ENCODE results near the gene LYPD6B.

Gene LYPD6B

DNA sequence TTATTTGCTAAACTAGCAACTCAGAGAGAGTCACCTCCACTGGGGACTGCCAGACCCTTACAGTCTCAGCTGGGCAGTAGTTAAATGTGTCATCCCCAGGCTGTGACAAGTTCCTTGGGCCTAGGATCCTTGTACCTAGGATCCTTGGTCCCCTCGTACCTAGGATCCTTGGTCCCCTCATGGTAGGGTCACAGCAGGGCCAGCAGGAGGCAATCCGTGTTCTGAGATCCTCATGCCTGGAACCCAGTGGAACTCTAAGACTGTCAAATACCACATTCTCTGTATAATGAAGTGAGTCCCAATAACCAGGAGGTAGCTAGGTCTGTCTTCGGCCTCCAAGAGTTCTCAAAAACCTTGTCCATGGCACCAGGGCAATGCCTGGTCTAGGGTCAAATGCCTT lies 60.8 kb downstream of the LYPD6B start:
- TF ChIP-seq, protein P1, sequence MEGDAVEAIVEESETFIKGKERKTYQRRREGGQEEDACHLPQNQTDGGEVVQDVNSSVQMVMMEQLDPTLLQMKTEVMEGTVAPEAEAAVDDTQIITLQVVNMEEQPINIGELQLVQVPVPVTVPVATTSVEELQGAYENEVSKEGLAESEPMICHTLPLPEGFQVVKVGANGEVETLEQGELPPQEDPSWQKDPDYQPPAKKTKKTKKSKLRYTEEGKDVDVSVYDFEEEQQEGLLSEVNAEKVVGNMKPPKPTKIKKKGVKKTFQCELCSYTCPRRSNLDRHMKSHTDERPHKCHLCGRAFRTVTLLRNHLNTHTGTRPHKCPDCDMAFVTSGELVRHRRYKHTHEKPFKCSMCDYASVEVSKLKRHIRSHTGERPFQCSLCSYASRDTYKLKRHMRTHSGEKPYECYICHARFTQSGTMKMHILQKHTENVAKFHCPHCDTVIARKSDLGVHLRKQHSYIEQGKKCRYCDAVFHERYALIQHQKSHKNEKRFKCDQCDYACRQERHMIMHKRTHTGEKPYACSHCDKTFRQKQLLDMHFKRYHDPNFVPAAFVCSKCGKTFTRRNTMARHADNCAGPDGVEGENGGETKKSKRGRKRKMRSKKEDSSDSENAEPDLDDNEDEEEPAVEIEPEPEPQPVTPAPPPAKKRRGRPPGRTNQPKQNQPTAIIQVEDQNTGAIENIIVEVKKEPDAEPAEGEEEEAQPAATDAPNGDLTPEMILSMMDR (IDR thresholded peaks at IDR 0.05; ENCODE audit: low read depth, low read length): no peak
- H3K4me1 ChIP-seq: no peaks in the 10 kb centered on the region
- DNase-seq: no peak
- no peaks in the 10 kb centered on the region for H3K36me3 ChIP-seq
- no peaks in the 10 kb centered on the region for H3K9me3 ChIP-seq
- no peak overlapping the region for H3K4me3 ChIP-seq (ENCODE audit: low read depth, low read length)
- H3K27me3 ChIP-seq: no peaks in the 10 kb centered on the region

- no peak for DNase-seq
- H3K27me3 ChIP-seq: no peaks in the 10 kb centered on the region
- no peak overlapping the region for H3K4me3 ChIP-seq (ENCODE audit: low read depth, low read length)
- no peaks in the 10 kb centered on the region for H3K4me1 ChIP-seq
- no peaks in the 10 kb centered on the region for H3K36me3 ChIP-seq
- no peaks in the 10 kb centered on the region for H3K9me3 ChIP-seq
- TF ChIP-seq, protein P1 (IDR thresholded peaks at IDR 0.05; ENCODE audit: low read depth, low read length): no peak
Observed at GRCh38 chr2:149100739-149101699, 62.5 kb downstream of the LYPD6B start.

- TF ChIP-seq, protein P1 (IDR thresholded peaks at IDR 0.05; ENCODE audit: low read depth, low read length): no peak
- Histone ChIP-seq H3K36me3 (no peaks in the 10 kb centered on the region), H3K27me3 (no peaks in the 10 kb centered on the region), H3K4me1 (no peaks in the 10 kb centered on the region), H3K4me3 (ENCODE audit: low read depth, low read length) (no peak overlapping the region), H3K9me3 (no peaks in the 10 kb centered on the region)
- no peak for DNase-seq
Observed at GRCh38 chr2:149101818-149102217, 63.3 kb downstream of the LYPD6B start.

DNA sequence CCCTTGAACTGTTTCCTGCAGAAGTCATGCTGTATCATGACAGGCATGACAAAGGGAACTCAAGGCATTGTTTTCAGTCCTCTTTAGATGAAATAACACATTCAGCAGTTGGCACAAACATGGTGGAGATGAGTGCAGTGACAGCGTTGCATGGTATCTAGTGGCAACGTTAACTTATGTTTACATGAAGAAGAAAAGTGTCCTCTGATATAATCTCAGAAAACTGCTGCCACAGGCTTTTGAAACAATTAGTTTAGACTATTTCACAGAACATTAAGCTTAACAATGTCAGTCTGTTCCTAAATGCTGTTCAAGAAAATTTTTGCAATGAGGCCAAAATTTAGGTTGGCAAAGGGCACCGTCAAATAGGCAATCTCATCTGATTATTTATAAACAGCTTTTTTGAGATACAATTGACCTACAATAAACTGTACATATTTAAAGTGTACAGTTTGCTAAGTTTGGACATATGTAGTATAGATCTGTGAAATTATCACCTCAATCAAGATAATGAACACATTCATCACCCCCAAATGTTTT lies 64.7 kb downstream of the LYPD6B start:
- H3K4me3 ChIP-seq (ENCODE audit: low read depth, low read length): no peak overlapping the region
- no peak for DNase-seq
- no peaks in the 10 kb centered on the region for H3K9me3 ChIP-seq
- TF ChIP-seq, protein P1 (IDR thresholded peaks at IDR 0.05; ENCODE audit: low read depth, low read length): no peak
- H3K27me3 ChIP-seq: no peaks in the 10 kb centered on the region
- no peaks in the 10 kb centered on the region for H3K4me1 ChIP-seq
- no peaks in the 10 kb centered on the region for H3K36me3 ChIP-seq

GRCh38 chr2:149104221-149104620 lies 65.7 kb downstream of the LYPD6B start:
- Histone ChIP-seq H3K4me3 (ENCODE audit: low read depth, low read length) (no peak overlapping the region), H3K36me3 (no peaks in the 10 kb centered on the region), H3K4me1 (no peaks in the 10 kb centered on the region), H3K9me3 (no peaks in the 10 kb centered on the region), H3K27me3 (no peaks in the 10 kb centered on the region)
- no peak for DNase-seq
- TF ChIP-seq, protein P1 (IDR thresholded peaks at IDR 0.05; ENCODE audit: low read depth, low read length): no peak

DNA sequence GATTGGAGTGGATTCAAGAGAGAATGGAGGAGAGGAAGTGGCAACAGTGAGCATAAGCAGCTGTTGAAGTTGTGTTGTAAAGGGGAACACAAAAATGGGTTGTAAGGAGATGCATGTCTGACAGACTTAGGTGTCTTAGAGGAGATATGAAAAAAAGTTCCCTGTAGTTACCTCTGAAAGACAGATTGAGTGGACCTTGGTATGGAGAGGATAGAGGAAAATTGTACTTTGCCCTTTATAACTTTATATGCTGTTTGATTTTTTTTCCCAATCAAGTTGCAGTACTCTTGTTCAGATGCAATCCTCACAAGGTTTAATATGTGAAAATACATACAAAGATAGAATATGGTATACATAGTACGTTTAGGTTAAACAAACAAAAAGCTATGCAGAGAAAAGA lies 73.6 kb downstream of the LYPD6B start:
- no peaks in the 10 kb centered on the region for H3K27me3 ChIP-seq
- H3K9me3 ChIP-seq: no peaks in the 10 kb centered on the region
- no peak for DNase-seq
- no peaks in the 10 kb centered on the region for H3K4me1 ChIP-seq
- H3K4me3 ChIP-seq (ENCODE audit: low read depth, low read length): no peak overlapping the region
- TF ChIP-seq, protein P1 (IDR thresholded peaks at IDR 0.05; ENCODE audit: low read depth, low read length): no peak
- no peaks in the 10 kb centered on the region for H3K36me3 ChIP-seq

Measured in BE2C (cell line).